Erythroblast (primary cell): Measurements from ENCODE around the gene USP12.

Experiments used
- GATA1 ChIP-seq: IDR thresholded peaks from 2 replicates; pipeline ENCODE4 v1.6.1; 2011; ENCODE audit warnings: low read depth, mild to moderate bottlenecking, control low read depth, low read length, moderate library complexity
- POLR2A ChIP-seq: IDR thresholded peaks from 2 replicates; pipeline ENCODE4 v1.6.1; 2011; ENCODE audit warnings: mild to moderate bottlenecking, low read length

DNA sequence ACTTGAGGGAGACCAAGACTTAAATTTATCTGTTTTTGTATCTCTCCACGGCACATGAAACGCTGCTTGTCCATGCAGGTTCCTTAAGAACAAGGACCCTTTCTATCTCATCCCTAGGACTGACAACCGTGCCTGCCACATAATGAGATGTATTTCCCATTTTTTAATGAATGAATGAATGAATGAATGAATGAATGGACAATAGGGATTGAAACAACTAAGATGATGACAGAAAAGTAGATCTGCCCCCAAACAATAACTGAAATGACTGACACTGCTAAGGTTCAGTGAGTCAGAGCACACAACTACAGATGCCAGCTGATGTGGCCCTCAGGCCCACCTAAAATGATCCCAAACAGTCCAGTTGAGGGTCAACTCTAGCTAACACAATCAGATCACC, 69.8 kb downstream of the USP12 start:
- TF ChIP-seq POLR2A (no peak), GATA1 (no peak)
